Activated T-helper 1 cell treated with anti-CD3 and anti-CD28 coated beads, Interleukin-12 subunit alpha, Interleukin-12 subunit beta, Interleukin-2, Interleukin-4 antibody, amounts not matched to agents 30 ng/mL and 10 ng/mL and 1 ng/mL, durations not matched to agents 14 hours and 24 hours and 36 hours (primary cell): ENCODE results near the gene RAB22A. TPM values are rescaled to one million over a fixed set of nuclear protein-coding genes. Genes with fewer than 3 reads are reported as not detected.

Source experiments
- DNase-seq: peaks from one replicate; pipeline ENCODE4 v3.0.0; 2021; ENCODE audit warnings: low spot score
- H3K27ac Mint-ChIP-seq: one replicate; pipeline ENCODE4 v1.8.0; 2021; ENCODE audit warnings: mild to moderate bottlenecking, mixed read lengths
- H3K27me3 Mint-ChIP-seq: one replicate; pipeline ENCODE4 v1.8.0; 2022; ENCODE audit warnings: mild to moderate bottlenecking, moderate library complexity, mixed read lengths; ENCODE audit not compliant: insufficient read depth
- H3K36me3 Mint-ChIP-seq: one replicate; pipeline ENCODE4 v1.8.0; 2021; ENCODE audit warnings: low read depth, mixed read lengths
- H3K4me1 Mint-ChIP-seq: one replicate; pipeline ENCODE4 v1.8.0; 2021; ENCODE audit warnings: low read depth, mixed read lengths
- H3K4me3 Mint-ChIP-seq: one replicate; pipeline ENCODE4 v1.8.0; 2021; ENCODE audit warnings: mild to moderate bottlenecking, moderate library complexity, mixed read lengths
- H3K9me3 Mint-ChIP-seq: one replicate; pipeline ENCODE4 v1.8.0; 2021; ENCODE audit warnings: mixed read lengths
- intact Hi-C: fragments of 100-400 bp; cut with micrococcal nuclease; formaldehyde crosslinking; loops from one replicate; pipeline ENCODE4 v1.15.1; 2024
- total RNA-seq: library from RNA; stranded (reverse); gene quantifications from 2 replicates; pipeline ENCODE4 v1.2.3, GENCODE V29; 2022

Gene RAB22A
- total RNA-seq, 1 donor from 2014 or later: 16.9 TPM

DNA sequence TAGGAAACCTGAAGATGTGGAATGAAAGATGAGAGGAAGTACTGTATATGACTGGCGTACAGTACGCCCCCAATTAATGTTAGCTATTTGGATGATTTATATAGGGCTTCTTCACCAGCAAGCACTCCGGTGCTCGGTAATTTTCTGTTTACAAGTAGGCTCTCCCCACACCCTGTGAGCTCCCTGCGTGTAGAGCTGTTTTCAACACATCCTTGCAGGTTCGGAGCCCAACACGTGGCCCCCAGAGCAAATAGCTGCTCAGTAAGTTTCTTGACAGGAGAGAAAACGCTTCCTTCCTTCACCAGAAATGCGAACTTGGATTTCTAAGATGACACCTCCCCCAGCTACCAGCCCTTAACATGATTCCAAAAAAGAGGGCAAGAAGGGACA is 1.2 kb upstream of the RAB22A start:
- Mint-ChIP-seq H3K9me3 (no peaks in the 10 kb centered on the region), H3K4me1 (peaks cover 68% of the 10 kb centered on the region), H3K36me3 (peaks cover 33% of the 10 kb centered on the region), H3K4me3 (peak overlapping the region; percentile 88), H3K27ac (peak overlapping the region; percentile 88), H3K27me3 (no peaks in the 10 kb centered on the region)
- no peak for DNase-seq
- intact Hi-C loops: loop anchor here (2.0 to 5.0 kb wide), 5 partner anchors 56 to 915 kb away; partner anchors contain the start of genes ATP5F1E and ZNF831

DNA sequence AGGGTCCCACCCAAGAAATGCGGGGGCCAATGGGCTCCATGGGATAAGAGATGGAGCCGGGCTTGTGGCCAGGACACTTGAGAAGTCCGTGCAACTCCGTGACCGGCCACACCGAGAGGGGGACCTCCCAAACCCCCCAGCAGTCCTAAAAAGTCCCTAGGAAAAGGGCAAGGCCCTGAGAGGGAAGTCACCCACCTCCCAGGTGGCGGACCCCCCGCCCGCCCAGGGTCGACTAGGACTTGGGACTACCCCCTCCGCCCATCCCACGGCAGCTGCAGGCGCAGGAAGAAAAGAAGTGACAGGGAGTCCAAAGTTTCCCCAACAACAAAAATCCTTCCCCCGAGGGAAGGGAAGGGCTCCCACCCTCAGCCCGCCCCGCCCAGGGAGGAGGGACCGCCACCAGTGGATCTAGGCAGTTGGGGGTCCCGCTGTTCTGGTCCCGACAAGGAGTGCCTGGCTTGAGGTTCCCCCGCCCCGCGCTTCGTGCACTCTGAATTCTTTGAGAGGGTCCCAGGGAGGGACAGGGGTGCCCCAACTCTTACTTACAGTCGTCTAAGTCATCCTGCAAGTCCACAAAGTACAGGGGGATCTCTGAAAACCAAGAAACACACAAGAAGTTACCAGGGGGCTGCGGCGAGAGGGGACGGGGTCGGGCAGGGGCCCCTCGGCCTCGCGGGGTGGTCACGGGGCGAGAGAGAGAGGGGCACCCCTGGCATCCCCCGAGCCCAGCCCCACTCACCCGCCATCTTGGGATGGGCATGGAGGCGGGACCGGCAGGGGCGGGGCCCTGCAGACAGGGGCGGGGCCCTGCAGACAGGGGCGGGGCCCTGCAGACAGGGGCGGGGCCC is 611 bp upstream of the RAB22A start:
- Mint-ChIP-seq H3K27me3 (no peaks in the 10 kb centered on the region), H3K9me3 (no peaks in the 10 kb centered on the region), H3K4me3 (peak overlapping the region; percentile 88), H3K4me1 (peaks cover 70% of the 10 kb centered on the region), H3K27ac (peak overlapping the region; percentile 88), H3K36me3 (peaks cover 36% of the 10 kb centered on the region)
- intact Hi-C loops: loop anchor here (1.0 to 5.0 kb wide), 7 partner anchors 57 to 916 kb away; partner anchors contain the start of genes ATP5F1E, VAPB and ZNF831
- DNase-seq: peak; percentile 66

DNA sequence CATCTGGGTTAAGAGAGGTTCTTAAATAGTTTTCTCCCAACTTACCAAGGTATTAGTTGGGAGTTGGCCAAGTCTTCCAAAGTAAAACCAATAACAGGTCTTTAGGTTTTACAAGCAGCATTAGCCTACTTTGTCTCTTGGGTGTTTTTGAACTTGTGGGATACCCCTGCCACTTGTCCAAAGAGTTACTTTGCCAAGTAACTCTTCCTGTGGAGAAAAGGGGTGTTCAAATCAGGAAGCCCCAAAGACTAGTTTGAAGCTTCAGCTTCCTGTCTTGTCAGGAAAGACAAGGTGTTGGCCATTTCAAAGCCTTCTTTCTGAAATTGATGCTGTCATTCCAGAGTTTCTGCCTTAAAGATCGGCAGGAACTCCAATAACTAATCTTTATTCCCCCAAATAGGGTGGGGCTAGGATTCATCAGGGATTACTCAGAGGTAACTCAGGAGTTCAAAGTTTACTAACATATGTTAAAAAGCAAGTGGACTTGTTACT is 822 bp downstream of the RAB22A start:
- peaks cover 63% of the 10 kb centered on the region for H3K4me1 Mint-ChIP-seq
- no peak for DNase-seq
- intact Hi-C loops: loop anchor here (5.0 kb wide), 1 partner anchor 97 kb away; no protein-coding TSS in a partner anchor
- H3K27ac Mint-ChIP-seq: peak overlapping the region; percentile 94
- no peaks in the 10 kb centered on the region for H3K9me3 Mint-ChIP-seq
- peak overlapping the region; percentile 95 for H3K4me3 Mint-ChIP-seq
- H3K27me3 Mint-ChIP-seq: no peaks in the 10 kb centered on the region
- H3K36me3 Mint-ChIP-seq: peaks cover 36% of the 10 kb centered on the region

DNA sequence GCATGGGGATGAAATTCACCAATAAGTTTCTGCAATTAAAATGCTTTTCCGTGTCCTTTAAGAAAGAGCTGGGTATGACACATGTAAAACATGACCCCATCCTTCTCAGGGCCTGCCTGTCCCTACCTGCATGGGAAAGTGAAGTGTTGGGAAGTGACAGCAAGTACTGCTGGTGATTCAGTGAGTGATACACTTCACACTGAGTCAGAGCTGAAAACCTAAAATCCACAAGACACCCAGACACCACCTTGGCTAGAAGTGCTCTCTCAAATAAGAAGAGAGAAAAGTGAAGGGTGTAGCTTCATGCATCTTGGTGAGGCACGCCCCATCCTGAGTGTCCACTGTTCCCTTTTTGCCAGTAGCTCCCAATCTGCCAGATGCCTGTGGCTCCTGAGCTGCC is 3.3 kb downstream of the RAB22A start:
- H3K36me3 Mint-ChIP-seq: peaks cover 49% of the 10 kb centered on the region
- H3K4me3 Mint-ChIP-seq: peak overlapping the region; percentile 67
- H3K27ac Mint-ChIP-seq: peak overlapping the region; percentile 90
- peaks cover 50% of the 10 kb centered on the region for H3K4me1 Mint-ChIP-seq
- H3K27me3 Mint-ChIP-seq: no peaks in the 10 kb centered on the region
- DNase-seq: no peak
- H3K9me3 Mint-ChIP-seq: no peaks in the 10 kb centered on the region
- intact Hi-C loops: loop anchor here (5.0 kb wide), 1 partner anchor 94 kb away; no protein-coding TSS in a partner anchor

DNA sequence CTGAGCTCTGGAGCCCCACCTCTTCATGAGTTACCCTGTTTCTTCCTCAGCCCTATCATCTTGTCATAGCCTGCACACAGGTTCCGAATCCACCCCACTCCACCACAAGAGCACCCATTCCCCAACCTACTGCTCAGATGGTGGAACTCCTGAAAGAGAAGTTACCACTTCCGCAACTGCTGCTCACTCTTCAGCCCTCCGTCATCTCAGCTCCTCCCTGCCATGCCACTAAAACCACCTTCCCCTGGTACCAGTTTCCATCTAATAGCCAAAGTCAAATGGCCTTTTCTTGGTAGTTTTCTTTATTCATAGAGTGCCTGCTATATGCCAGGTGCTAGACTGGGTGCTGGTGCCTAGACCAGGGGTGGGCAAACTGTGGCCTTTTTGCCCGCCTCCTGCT is 3.9 kb downstream of the RAB22A start:
- intact Hi-C loops: loop anchor here (5.0 kb wide), 1 partner anchor 94 kb away; no protein-coding TSS in a partner anchor
- peak overlapping the region; percentile 90 for H3K27ac Mint-ChIP-seq
- DNase-seq: no peak
- no peaks in the 10 kb centered on the region for H3K9me3 Mint-ChIP-seq
- peak overlapping the region; percentile 46 for H3K4me3 Mint-ChIP-seq
- H3K36me3 Mint-ChIP-seq: peaks cover 49% of the 10 kb centered on the region
- no peaks in the 10 kb centered on the region for H3K27me3 Mint-ChIP-seq
- peaks cover 46% of the 10 kb centered on the region for H3K4me1 Mint-ChIP-seq

DNA sequence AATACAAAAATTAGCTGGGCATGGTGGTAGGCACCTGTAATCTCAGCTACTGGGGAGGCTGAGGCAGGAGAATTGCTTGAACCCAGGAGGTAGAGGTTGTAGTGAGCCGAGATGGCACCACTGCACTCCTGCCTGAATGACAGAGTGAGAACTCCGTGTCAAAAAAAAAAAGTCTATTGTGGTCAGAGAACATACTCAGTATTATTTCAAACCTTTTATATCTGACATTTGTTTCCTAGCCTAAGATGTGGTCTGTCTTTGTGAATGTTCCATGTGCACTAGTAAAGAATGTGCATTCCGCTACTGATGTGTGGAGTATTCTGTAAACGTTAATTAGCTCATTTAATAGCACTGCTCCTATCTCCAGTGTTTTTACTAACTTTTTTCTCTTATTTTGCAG is 11.7 kb downstream of the RAB22A start:
- Mint-ChIP-seq H3K36me3 (peaks cover 22% of the 10 kb centered on the region), H3K27ac (no peak overlapping the region), H3K9me3 (no peaks in the 10 kb centered on the region), H3K4me1 (peaks cover 26% of the 10 kb centered on the region), H3K4me3 (no peak overlapping the region), H3K27me3 (no peaks in the 10 kb centered on the region)
- DNase-seq: no peak
- intact Hi-C loops: no loop called here

DNA sequence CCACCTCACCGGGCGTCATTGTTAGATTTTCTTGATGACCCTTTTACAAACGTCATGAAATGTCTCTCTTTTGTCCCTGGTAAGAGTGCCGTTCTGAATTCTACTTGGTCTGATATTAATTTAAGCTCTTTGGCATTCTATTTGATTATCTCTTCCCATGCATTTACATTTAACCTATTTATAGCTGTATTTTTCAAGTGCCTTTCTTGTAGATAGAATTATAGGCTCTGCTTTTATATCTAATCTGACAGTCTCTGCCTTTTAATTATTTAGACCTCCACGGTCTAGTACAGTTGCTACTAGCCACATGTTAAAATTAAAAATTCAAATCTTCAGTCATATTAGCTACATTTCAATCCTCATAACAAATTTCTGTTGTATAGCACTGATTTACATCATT is 12.6 kb downstream of the RAB22A start:
- intact Hi-C loops: no loop called here
- Mint-ChIP-seq H3K4me1 (peaks cover 32% of the 10 kb centered on the region), H3K27ac (no peak overlapping the region), H3K27me3 (no peaks in the 10 kb centered on the region), H3K36me3 (peaks cover 14% of the 10 kb centered on the region), H3K4me3 (no peak overlapping the region), H3K9me3 (no peaks in the 10 kb centered on the region)
- no peak for DNase-seq

DNA sequence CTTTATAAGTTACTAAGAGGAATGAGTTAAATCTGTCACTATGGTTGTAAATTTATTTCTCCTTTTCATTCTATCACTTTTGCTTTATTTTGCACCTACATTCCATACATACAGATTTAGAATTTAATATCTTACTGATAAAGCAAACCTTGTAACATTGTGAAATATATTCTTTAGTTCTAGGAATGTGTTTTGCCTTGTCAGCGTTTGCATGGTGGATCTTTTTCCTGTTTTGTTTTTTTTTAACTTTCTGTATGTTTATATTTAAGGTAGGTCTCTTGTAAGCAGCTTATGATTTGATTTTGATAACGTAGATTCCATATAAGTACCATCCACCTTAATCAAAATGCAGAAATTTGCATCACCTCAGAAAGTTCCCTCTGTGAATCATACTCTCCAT is 16.4 kb downstream of the RAB22A start:
- no peak overlapping the region for H3K27ac Mint-ChIP-seq
- H3K27me3 Mint-ChIP-seq: no peaks in the 10 kb centered on the region
- intact Hi-C loops: no loop called here
- no peaks in the 10 kb centered on the region for H3K9me3 Mint-ChIP-seq
- H3K36me3 Mint-ChIP-seq: peaks cover 6% of the 10 kb centered on the region
- H3K4me1 Mint-ChIP-seq: peaks cover 28% of the 10 kb centered on the region
- DNase-seq: no peak
- H3K4me3 Mint-ChIP-seq: no peak overlapping the region

DNA sequence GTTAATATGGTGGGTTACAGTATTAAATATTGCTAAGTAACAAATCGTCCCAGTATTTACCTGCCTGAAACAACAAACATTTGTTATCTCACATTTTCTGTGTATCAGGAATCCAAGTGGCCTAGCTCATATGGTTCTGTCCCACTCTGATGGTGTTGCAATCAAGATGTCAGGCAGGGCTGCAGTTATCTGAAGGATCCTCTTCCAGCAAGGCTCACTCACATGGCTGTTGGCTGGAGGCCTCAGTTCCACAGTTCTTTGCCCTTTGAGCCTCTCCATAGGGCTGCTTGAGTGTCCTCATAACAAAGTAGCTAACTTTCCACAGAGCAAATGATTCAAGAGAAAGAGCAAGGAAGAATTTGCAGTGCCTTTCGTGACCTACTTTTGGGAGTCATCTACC is 17.7 kb downstream of the RAB22A start:
- intact Hi-C loops: no loop called here
- no peak for DNase-seq
- Mint-ChIP-seq H3K27ac (no peak overlapping the region), H3K9me3 (no peaks in the 10 kb centered on the region), H3K27me3 (no peaks in the 10 kb centered on the region), H3K4me3 (no peak overlapping the region), H3K36me3 (peaks cover 9% of the 10 kb centered on the region), H3K4me1 (peaks cover 23% of the 10 kb centered on the region)

DNA sequence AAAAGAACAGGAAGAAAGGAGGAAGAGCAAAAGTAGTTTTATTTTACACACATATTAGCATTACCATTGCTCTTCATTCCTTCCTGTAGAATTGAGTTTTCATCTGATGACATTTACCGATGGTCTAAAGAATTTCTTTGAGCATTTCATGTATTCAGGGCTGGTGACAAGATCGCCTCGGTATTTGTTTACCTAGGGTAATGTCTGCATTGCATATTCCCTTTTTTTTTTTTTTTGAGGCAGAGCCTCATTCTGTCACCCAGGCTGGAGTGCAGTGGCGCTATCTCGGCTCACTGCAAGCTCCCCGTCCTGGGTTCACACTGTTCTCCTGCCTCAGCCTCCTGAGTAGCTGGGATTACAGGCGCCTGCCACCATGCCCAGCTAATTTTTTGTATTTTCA is 19.3 kb downstream of the RAB22A start:
- intact Hi-C loops: no loop called here
- Mint-ChIP-seq H3K27me3 (no peaks in the 10 kb centered on the region), H3K4me1 (peaks cover 22% of the 10 kb centered on the region), H3K9me3 (no peaks in the 10 kb centered on the region), H3K4me3 (no peak overlapping the region), H3K27ac (no peak overlapping the region), H3K36me3 (peaks cover 18% of the 10 kb centered on the region)
- no peak for DNase-seq

DNA sequence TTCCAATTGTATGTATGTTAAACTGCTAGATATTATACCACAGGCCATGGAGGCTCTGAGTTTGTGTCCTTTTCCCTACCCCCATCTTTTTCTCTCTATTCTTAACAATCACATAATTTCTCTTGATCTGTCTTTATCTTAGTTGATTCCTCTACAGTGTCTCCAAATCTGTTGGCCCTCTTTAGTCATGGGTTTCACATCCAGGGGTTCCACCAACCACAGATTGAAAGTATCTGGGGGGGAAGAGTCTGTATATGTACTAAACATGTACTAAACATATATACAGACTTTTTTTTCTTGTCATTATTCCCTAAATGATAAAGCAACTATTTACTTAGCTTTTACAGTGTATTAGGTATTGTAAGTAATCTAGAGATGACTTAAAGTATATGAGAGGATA is 20.2 kb downstream of the RAB22A start:
- Mint-ChIP-seq H3K4me3 (no peak overlapping the region), H3K4me1 (peaks cover 22% of the 10 kb centered on the region), H3K27me3 (no peaks in the 10 kb centered on the region), H3K9me3 (no peaks in the 10 kb centered on the region), H3K27ac (no peak overlapping the region), H3K36me3 (peaks cover 18% of the 10 kb centered on the region)
- intact Hi-C loops: no loop called here
- no peak for DNase-seq

DNA sequence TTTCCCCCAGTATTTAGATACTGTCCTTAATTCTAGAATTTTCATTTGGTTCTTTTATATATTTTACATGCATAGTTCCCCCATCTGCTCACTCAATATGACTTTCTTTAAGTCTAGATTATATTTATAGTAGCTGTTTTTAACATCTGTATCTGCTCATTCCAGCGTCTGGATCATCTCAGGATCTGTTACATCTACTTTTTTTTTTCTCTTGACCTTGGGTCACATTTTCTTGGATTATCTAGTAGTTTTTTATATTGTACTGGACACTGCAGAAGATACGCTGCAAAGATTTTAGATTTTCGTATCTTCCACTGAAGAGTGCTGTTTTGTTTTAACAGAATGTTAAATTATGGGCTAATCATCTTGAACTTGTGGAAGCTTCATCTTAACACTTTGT is 20.7 kb downstream of the RAB22A start:
- Mint-ChIP-seq H3K4me3 (no peak overlapping the region), H3K4me1 (peaks cover 22% of the 10 kb centered on the region), H3K9me3 (no peaks in the 10 kb centered on the region), H3K27ac (no peak overlapping the region), H3K36me3 (peaks cover 18% of the 10 kb centered on the region), H3K27me3 (no peaks in the 10 kb centered on the region)
- no peak for DNase-seq
- intact Hi-C loops: no loop called here

DNA sequence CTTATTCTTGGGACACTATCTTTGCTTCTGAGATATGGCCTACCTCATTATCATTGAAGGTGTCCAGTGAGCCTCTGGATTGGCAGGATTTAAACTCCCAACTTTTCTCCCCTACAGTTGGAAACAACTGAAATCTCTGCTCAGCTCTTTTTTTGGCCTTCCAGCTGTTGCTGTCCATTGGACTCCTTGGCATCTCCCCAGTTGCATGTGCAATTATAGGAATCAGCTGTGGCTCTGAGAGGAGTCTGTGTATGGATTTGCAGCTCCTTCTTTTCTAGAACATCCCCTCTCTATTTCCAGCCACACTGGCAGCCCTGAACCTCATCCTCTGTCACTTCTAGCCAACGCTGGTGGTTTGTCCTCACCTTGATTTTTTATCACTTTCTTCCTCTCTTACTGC is 21.2 kb downstream of the RAB22A start:
- H3K4me1 Mint-ChIP-seq: peaks cover 18% of the 10 kb centered on the region
- no peaks in the 10 kb centered on the region for H3K27me3 Mint-ChIP-seq
- intact Hi-C loops: no loop called here
- H3K9me3 Mint-ChIP-seq: no peaks in the 10 kb centered on the region
- H3K36me3 Mint-ChIP-seq: peaks cover 18% of the 10 kb centered on the region
- no peak overlapping the region for H3K27ac Mint-ChIP-seq
- DNase-seq: no peak
- H3K4me3 Mint-ChIP-seq: no peak overlapping the region
